Measurements from ENCODE around the gene SAE1.

DNA sequence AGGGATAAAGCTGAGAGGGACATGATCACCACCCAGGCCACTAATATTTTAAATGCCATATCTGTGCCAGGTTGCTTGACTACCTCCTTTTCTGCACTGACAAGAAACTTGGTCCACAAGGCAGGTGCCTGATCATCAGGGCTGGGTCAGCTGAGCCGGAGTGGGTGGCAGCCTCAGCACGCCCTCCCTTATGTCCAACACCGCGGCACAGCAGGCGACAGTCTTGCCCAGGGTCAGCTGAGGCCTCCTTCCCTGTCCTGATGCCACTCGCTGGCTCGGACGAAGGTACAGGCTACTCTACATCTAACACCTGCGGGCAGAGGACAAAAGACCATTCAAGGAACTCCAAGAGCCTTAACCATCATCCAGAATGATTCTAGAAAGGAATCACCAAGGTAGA, 33.9 kb upstream of the SAE1 start:
- TF ChIP-seq CTCF (IDR thresholded peaks at IDR 0.05) (no peak), POLR2A (IDR thresholded peaks at IDR 0.05) (no peak)
